Measurements from ENCODE around the gene INSIG1. TPM values are rescaled to one million over a fixed set of nuclear protein-coding genes. Genes with fewer than 3 reads are reported as not detected.

The INSIG1 gene
- total and polyA plus RNA-seq, 2 donors (not counting 3 experiments of a cell fraction or from before 2014, with no cell fraction given), result 79.3 to 102 TPM

GRCh38 chr7:155343150-155343549 is 45.5 kb downstream of the INSIG1 start:
- FAIRE-seq, result no peak
- Histone ChIP-seq H2AFZ (ENCODE audit: low read depth, low read length) (no peak overlapping the region), H3K27ac (ENCODE audit: insufficient read depth, low read depth, low read length) (no peak overlapping the region), H4K20me1 (replicated peaks; ENCODE audit: control insufficient read depth, extremely low read depth, insufficient read depth, low read length) (no peaks in the 10 kb centered on the region), H3K9me3 (replicated peaks; ENCODE audit: control insufficient read depth, insufficient read depth, low read length) (no peaks in the 10 kb centered on the region), H3K36me3 (ENCODE audit: control insufficient read depth in 2 of 2, extremely low read depth in 1 of 2, insufficient read depth in 2 of 2, low read length in 2 of 2) (no peaks in the 10 kb centered on the region), H3K4me3 (replicated peaks in 1 of 3; ENCODE audit: insufficient read depth in 1 of 3, low read depth in 1 of 3, low read length in 3 of 3) (no peak overlapping the region), H3K79me2 (ENCODE audit: control insufficient read depth, insufficient read depth, low read length) (no peaks in the 10 kb centered on the region), H3K27me3 (ENCODE audit: control insufficient read depth in 2 of 2, insufficient read depth in 2 of 2, low read length in 2 of 2) (peaks cover 2 to 3% of the 10 kb centered on the region in 2 experiments), H3K4me1 (ENCODE audit: control insufficient read depth, extremely low read depth, insufficient read depth, low read length) (no peaks in the 10 kb centered on the region), H3K4me2 (ENCODE audit: insufficient read depth, low read length) (no peak overlapping the region), H3K9me1 (replicated peaks; ENCODE audit: control insufficient read depth, extremely low read depth, insufficient read depth, low read length) (no peaks in the 10 kb centered on the region), H3K9ac (replicated peaks; ENCODE audit: extremely low read depth, insufficient read depth, low read length) (no peak overlapping the region)
- intact Hi-C loops (cut with micrococcal nuclease) (no loop called here), dilution Hi-C loops (cut with MboI; ENCODE audit: extremely low pct_ligation_motif_present, low sequenced_read_pairs) (loop anchor here (25.0 kb wide), 1 partner anchor 156 kb away; no protein-coding TSS in a partner anchor)
- POLR2A ChIA-PET, result no interaction called here
- no TSS peak for BruUV-seq (replicated peaks)
- DNase-seq (ENCODE audit: low read depth, low spot score), result no peak
- TF ChIP-seq POLR2AphosphoS5 (IDR thresholded peaks at IDR 0.05; ENCODE audit: insufficient read depth, low read depth, low read length), result no peak
- TF ChIP-seq FOS (IDR thresholded peaks at IDR 0.05; ENCODE audit: borderline replicate concordance, insufficient read depth, low read length), result no peak
- TF ChIP-seq GATA2 (IDR thresholded peaks at IDR 0.05; ENCODE audit: insufficient read depth, insufficient read length, low read depth, low read length), result no peak
- TF ChIP-seq JUN (IDR thresholded peaks at IDR 0.05; ENCODE audit: borderline replicate concordance, insufficient read depth, insufficient read length, low read depth), result no peak
- TF ChIP-seq EZH2 (IDR thresholded peaks at IDR 0.05; ENCODE audit: borderline replicate concordance, low read depth, low read length, severe bottlenecking), result no peak
- no peak for TF ChIP-seq POLR2A (IDR thresholded peaks at IDR 0.05; ENCODE audit: low read depth, low read length)
- no peak for TF ChIP-seq MAX (IDR thresholded peaks at IDR 0.05; ENCODE audit: insufficient read depth, insufficient read length)
- CTCF ChIA-PET, result interaction anchor here (2.8 to 4.0 kb wide), 2 partner anchors 416 to 429 kb away, joined by 18 to 33 read pairs; no protein-coding TSS in a partner anchor

- no peak for FAIRE-seq
- no peak overlapping the region for H3K9ac ChIP-seq (replicated peaks; ENCODE audit: extremely low read depth, insufficient read depth, low read length)
Observed at GRCh38 chr7:155343661-155344121, 46.0 kb downstream of the INSIG1 start.

More at GRCh38 chr7:155343661-155344121, 46.0 kb downstream of the INSIG1 start:
- no peaks in the 10 kb centered on the region for H3K79me2 ChIP-seq (ENCODE audit: control insufficient read depth, insufficient read depth, low read length)
- dilution Hi-C loops (cut with MboI; ENCODE audit: extremely low pct_ligation_motif_present, low sequenced_read_pairs) (loop anchor here (25.0 kb wide), 1 partner anchor 156 kb away; no protein-coding TSS in a partner anchor), intact Hi-C loops (cut with micrococcal nuclease) (no loop called here)
- no peak overlapping the region for H2AFZ ChIP-seq (ENCODE audit: low read depth, low read length)
- H4K20me1 ChIP-seq (replicated peaks; ENCODE audit: control insufficient read depth, extremely low read depth, insufficient read depth, low read length), result no peaks in the 10 kb centered on the region
- peaks cover 2 to 3% of the 10 kb centered on the region in 2 experiments for H3K27me3 ChIP-seq (ENCODE audit: control insufficient read depth in 2 of 2, insufficient read depth in 2 of 2, low read length in 2 of 2)
- H3K4me1 ChIP-seq (ENCODE audit: control insufficient read depth, extremely low read depth, insufficient read depth, low read length), result no peaks in the 10 kb centered on the region
- BruUV-seq (replicated peaks), result no TSS peak
- no peak for DNase-seq (ENCODE audit: low read depth, low spot score)
- POLR2A ChIA-PET, result no interaction called here
- CTCF ChIA-PET, result interaction anchor here (1.2 to 4.0 kb wide), 6 partner anchors 40 to 430 kb away, joined by 3 to 61 read pairs (median 14); no protein-coding TSS in a partner anchor
- H3K9me3 ChIP-seq (replicated peaks; ENCODE audit: control insufficient read depth, insufficient read depth, low read length), result no peaks in the 10 kb centered on the region
- H3K4me3 ChIP-seq (replicated peaks in 1 of 3; ENCODE audit: insufficient read depth in 1 of 3, low read depth in 1 of 3, low read length in 3 of 3), result no peak overlapping the region
- TF ChIP-seq MYC (IDR thresholded peaks at IDR 0.05; ENCODE audit: low read depth, low read length), result no peak
- H3K9me1 ChIP-seq (replicated peaks; ENCODE audit: control insufficient read depth, extremely low read depth, insufficient read depth, low read length), result no peaks in the 10 kb centered on the region
- no peaks in the 10 kb centered on the region for H3K36me3 ChIP-seq (ENCODE audit: control insufficient read depth in 2 of 2, extremely low read depth in 1 of 2, insufficient read depth in 2 of 2, low read length in 2 of 2)
- H3K27ac ChIP-seq (ENCODE audit: insufficient read depth, low read depth, low read length), result no peak overlapping the region
- H3K4me2 ChIP-seq (ENCODE audit: insufficient read depth, low read length), result no peak overlapping the region
